PC-9 (cell line): Measurements from ENCODE around the gene HNRNPA2B1. TPM values are rescaled to one million over a fixed set of nuclear protein-coding genes. Genes with fewer than 3 reads are reported as not detected.
A peak's percentile ranks its signal among the peaks of the same experiment; 100 is the strongest.

Source experiments
- BruUV-seq: library from RNA; stranded (reverse); fragments of 400-500 nt; replicated peaks from 2 replicates; lab custom pipeline; 2021; lab: Mats Ljungman, UMichigan
- CTCF ChIA-PET: fragments of 300-600 bp; sonication (Branson Sonifier 250); formaldehyde crosslinking; loops from one replicate; lab custom pipeline; 2022; ENCODE audit warnings: antibody characterized with exemption; lab: Charles Lee
- POLR2A ChIA-PET: fragments of 300-600 bp; sonication (Branson Sonifier 250); formaldehyde crosslinking; loops from one replicate; lab custom pipeline; 2022; ENCODE audit warnings: antibody characterized with exemption; ENCODE audit not compliant: unreplicated experiment; lab: Charles Lee
- DNase-seq, 2 experiments: peaks; one replicate each; pipeline versions ENCODE4 v3.0.0 to v3.0.0-alpha.2; 2015 to 2022; ENCODE audit warnings: mixed read lengths in 1 of 2
- H2AFZ ChIP-seq: fragments of 200-600 bp; sonication (generic); 2 replicates; pipeline ENCODE4 v1.8.1; 2017; ENCODE audit warnings: antibody characterized with exemption
- H3F3A ChIP-seq: fragments of 200-600 bp; sonication (generic); 2 replicates; pipeline ENCODE4 v1.8.1; 2017; ENCODE audit warnings: antibody characterized with exemption, mild to moderate bottlenecking, low read depth; ENCODE audit not compliant: insufficient read depth
- H3K27ac ChIP-seq: fragments of 200-600 bp; sonication (generic); 2 replicates; pipeline ENCODE4 v1.6.1; 2016; ENCODE audit warnings: mixed run types
- H3K27me3 ChIP-seq: fragments of 200-600 bp; sonication (generic); 2 replicates; pipeline ENCODE4 v1.6.1; 2016; ENCODE audit warnings: low read depth, mixed run types; ENCODE audit not compliant: insufficient read depth
- H3K36me3 ChIP-seq: fragments of 200-600 bp; sonication (generic); 2 replicates; pipeline ENCODE4 v1.6.1; 2016; ENCODE audit warnings: low read depth, mixed run types
- H3K4me1 ChIP-seq: fragments of 200-600 bp; sonication (generic); replicated peaks from 2 replicates; pipeline ENCODE4 v1.6.1; 2016; ENCODE audit warnings: mixed run types; ENCODE audit not compliant: insufficient read depth
- H3K4me2 ChIP-seq: fragments of 200-600 bp; sonication (generic); 2 replicates; pipeline ENCODE4 v1.6.1; 2017; ENCODE audit warnings: mixed run types
- H3K4me3 ChIP-seq: fragments of 200-600 bp; sonication (generic); 2 replicates; pipeline ENCODE4 v1.6.1; 2016; ENCODE audit warnings: mixed run types
- H3K79me2 ChIP-seq: fragments of 200-600 bp; sonication (generic); 2 replicates; pipeline ENCODE4 v1.6.1; 2017; ENCODE audit warnings: low read depth, mixed run types
- H3K9me2 ChIP-seq: fragments of 200-600 bp; sonication (generic); 2 replicates; pipeline ENCODE4 v1.8.1; 2017; ENCODE audit warnings: mild to moderate bottlenecking; ENCODE audit not compliant: insufficient read depth
- H3K9me3 ChIP-seq: fragments of 200-600 bp; sonication (generic); 2 replicates; pipeline ENCODE4 v1.8.1; 2016; ENCODE audit warnings: low read depth; ENCODE audit not compliant: insufficient read depth
- H4K20me1 ChIP-seq: fragments of 200-600 bp; sonication (generic); 2 replicates; pipeline ENCODE4 v1.8.1; 2017; ENCODE audit not compliant: insufficient read depth
- CTCF ChIP-seq: fragments of 200-600 bp; sonication (generic); conservative IDR thresholded peaks from 2 replicates; pipeline ENCODE4 v1.6.1; 2017; ENCODE audit warnings: mixed run types, antibody characterized with exemption, mild to moderate bottlenecking, moderate library complexity
- EZH2 ChIP-seq: fragments of 200-600 bp; sonication (generic); IDR thresholded peaks from 2 replicates; pipeline ENCODE4 v1.8.0; 2017; ENCODE audit warnings: antibody characterized with exemption, low read depth
- intact Hi-C: fragments of 100-400 bp; cut with micrococcal nuclease; formaldehyde crosslinking; loops from one replicate; pipeline ENCODE4 v1.10.0; 2022; ENCODE audit not compliant: unreplicated experiment
- total RNA-seq: library from RNA; stranded (reverse); gene quantifications from 2 replicates; pipeline ENCODE4 v1.2.3, GENCODE V29; 2021

HNRNPA2B1 gene
- total RNA-seq, 1 experiment from 2014 or later, result 792 TPM

- Histone ChIP-seq H2AFZ (no peak overlapping the region), H3K79me2 (peaks cover 78% of the 10 kb centered on the region), H3K9me3 (no peaks in the 10 kb centered on the region), H3K4me1 (peaks cover 24% of the 10 kb centered on the region), H3K4me3 (no peak overlapping the region), H3K27ac (peak overlapping the region; percentile 51), H3K9me2 (no peaks in the 10 kb centered on the region), H4K20me1 (peaks cover 93% of the 10 kb centered on the region), H3K27me3 (no peaks in the 10 kb centered on the region), H3K4me2 (no peak overlapping the region), H3K36me3 (peaks cover 76% of the 10 kb centered on the region), H3F3A (peaks cover 100% of the 10 kb centered on the region)
- intact Hi-C loops, result loop anchor here (10.0 kb wide), 1 partner anchor 297 kb away; no protein-coding TSS in a partner anchor
- ChIA-PET POLR2A (interaction anchor here (0.5 to 0.9 kb wide), 3 partner anchors 44 to 131 kb away, joined by 4 to 5 read pairs (median 5); no protein-coding TSS in a partner anchor), CTCF (no interaction called here)
- TF ChIP-seq CTCF, result no peak
- no peak for TF ChIP-seq EZH2
- DNase-seq, result no peak
- no TSS peak for BruUV-seq
Observed at GRCh38 chr7:26191233-26191973, 9.1 kb downstream of the HNRNPA2B1 start.

- no peaks in the 10 kb centered on the region for H3K9me3 ChIP-seq
- no TSS peak for BruUV-seq
- H2AFZ ChIP-seq, result no peak overlapping the region
- H3K36me3 ChIP-seq, result peaks cover 73% of the 10 kb centered on the region
- intact Hi-C loops, result loop anchor here (10.0 kb wide), 1 partner anchor 296 kb away; no protein-coding TSS in a partner anchor
- peak overlapping the region; percentile 38 for H3K27ac ChIP-seq
- H3F3A ChIP-seq, result peaks cover 100% of the 10 kb centered on the region
- DNase-seq, result no peak
- H3K79me2 ChIP-seq, result peaks cover 69% of the 10 kb centered on the region
- no peaks in the 10 kb centered on the region for H3K9me2 ChIP-seq
- CTCF ChIA-PET, result no interaction called here
- POLR2A ChIA-PET, result no interaction called here
- H4K20me1 ChIP-seq, result peaks cover 83% of the 10 kb centered on the region
- H3K4me1 ChIP-seq, result peaks cover 16% of the 10 kb centered on the region; the same call in 1 of the 2 replicates
- H3K4me3 ChIP-seq, result no peak overlapping the region
- H3K27me3 ChIP-seq, result no peaks in the 10 kb centered on the region
- TF ChIP-seq CTCF (no peak), EZH2 (no peak)
- H3K4me2 ChIP-seq, result no peak overlapping the region
Observed at GRCh38 chr7:26190417-26190869, 10.1 kb downstream of the HNRNPA2B1 start.

GRCh38 chr7:26189697-26190096 is 10.8 kb downstream of the HNRNPA2B1 start:
- Histone ChIP-seq H3K36me3 (peaks cover 76% of the 10 kb centered on the region), H3K4me1 (peaks cover 12% of the 10 kb centered on the region; the same call in 1 of the 2 replicates), H3K4me3 (no peak overlapping the region), H3K27ac (peak overlapping the region; percentile 41), H3K9me3 (no peaks in the 10 kb centered on the region), H3K79me2 (peaks cover 61% of the 10 kb centered on the region), H3F3A (peaks cover 100% of the 10 kb centered on the region), H3K27me3 (no peaks in the 10 kb centered on the region), H4K20me1 (peaks cover 77% of the 10 kb centered on the region), H3K9me2 (no peaks in the 10 kb centered on the region), H2AFZ (no peak overlapping the region), H3K4me2 (no peak overlapping the region)
- BruUV-seq, result no TSS peak
- intact Hi-C loops, result loop anchor here (10.0 kb wide), 1 partner anchor 295 kb away; no protein-coding TSS in a partner anchor
- ChIA-PET CTCF (interaction anchor here (0.6 to 2.6 kb wide), 2 partner anchors 8 to 37 kb away, joined by 4 to 16 read pairs; partner anchors contain the start of gene NFE2L3), POLR2A (interaction anchor here (0.7 kb wide), 1 partner anchor 1561 kb away, joined by 3 read pairs; no protein-coding TSS in a partner anchor)
- no peak for DNase-seq
- TF ChIP-seq CTCF (no peak), EZH2 (no peak)
